ENCODE data around the gene MT1G. TPM values are rescaled to one million over a fixed set of nuclear protein-coding genes. Genes with fewer than 3 reads are reported as not detected.
A peak's percentile ranks its signal among the peaks of the same experiment; 100 is the strongest.

Gene MT1G
- total RNA-seq, 1 experiment from 2014 or later = not detected

DNA sequence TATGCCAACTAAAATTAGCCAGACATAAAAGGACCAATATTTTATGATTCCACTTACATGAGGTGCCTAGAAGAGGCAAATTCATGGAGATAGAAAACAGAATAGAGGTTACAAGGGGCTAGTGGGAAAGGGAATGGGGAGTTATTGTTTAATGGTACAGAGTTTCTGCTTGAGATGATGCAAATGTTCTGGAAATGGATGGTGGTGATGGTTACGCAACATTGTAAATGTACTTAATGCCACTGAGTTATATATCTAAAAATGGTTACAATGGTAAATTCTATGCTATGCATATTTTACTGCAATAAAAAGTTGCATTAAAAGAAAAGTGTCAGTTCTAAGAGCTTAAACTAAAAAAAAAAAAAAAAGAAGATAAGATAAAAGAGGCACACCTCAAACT, 32.3 kb upstream of the MT1G start:
- H3K4me3 Mint-ChIP-seq (ENCODE audit: unreplicated experiment) = no peak overlapping the region
- ChIA-PET POLR2A (interaction anchor here (0.7 to 4.2 kb wide), 8 partner anchors 17 to 153 kb away, joined by 3 to 75 read pairs (median 3); partner anchors contain the start of genes MT1E, MT1X and MT2A), CTCF (interaction anchor here (0.5 to 5.1 kb wide), 21 partner anchors 8 to 381 kb away, joined by 3 to 105 read pairs (median 4); partner anchors contain the start of genes BBS2 and MT1X)
- no TSS peak for BruUV-seq (replicated peaks)
- intact Hi-C loops (cut with micrococcal nuclease) = loop anchor here (2.0 kb wide), 1 partner anchor 49 kb away; the partner anchor contains the start of gene MT1B
- H3K27ac Mint-ChIP-seq (ENCODE audit: low read depth, unreplicated experiment) = peak overlapping the region; percentile 16
- no peaks in the 10 kb centered on the region for H3K9me3 Mint-ChIP-seq (ENCODE audit: unreplicated experiment)
- peaks cover 10% of the 10 kb centered on the region for H3K4me1 Mint-ChIP-seq (ENCODE audit: insufficient read depth, unreplicated experiment)
- H3K36me3 Mint-ChIP-seq (ENCODE audit: insufficient read depth, unreplicated experiment) = no peaks in the 10 kb centered on the region
- no peaks in the 10 kb centered on the region for H3K27me3 Mint-ChIP-seq (ENCODE audit: insufficient read depth, unreplicated experiment)
- TF ChIP-seq CTCF (IDR thresholded peaks at IDR 0.05; ENCODE audit: unreplicated experiment) = no peak
- peak; percentile 49 for DNase-seq (ENCODE audit: unreplicated experiment)

- intact Hi-C loops (cut with micrococcal nuclease) = no loop called here
- TF ChIP-seq CTCF (IDR thresholded peaks at IDR 0.05; ENCODE audit: unreplicated experiment) = no peak
- ChIA-PET CTCF (interaction anchor here (0.7 to 2.9 kb wide), 4 partner anchors 15 to 184 kb away, joined by 3 to 9 read pairs (median 3); partner anchors contain the start of gene MT1X), POLR2A (interaction anchor here (1.4 to 1.6 kb wide), 2 partner anchors 87 to 246 kb away, joined by 3 to 6 read pairs; partner anchors contain the start of genes NUDT21 and OGFOD1)
- no TSS peak for BruUV-seq (replicated peaks)
- H3K4me3 Mint-ChIP-seq (ENCODE audit: unreplicated experiment) = no peak overlapping the region
- no peaks in the 10 kb centered on the region for H3K36me3 Mint-ChIP-seq (ENCODE audit: insufficient read depth, unreplicated experiment)
- peaks cover 11% of the 10 kb centered on the region for H3K4me1 Mint-ChIP-seq (ENCODE audit: insufficient read depth, unreplicated experiment)
- no peaks in the 10 kb centered on the region for H3K9me3 Mint-ChIP-seq (ENCODE audit: unreplicated experiment)
- DNase-seq (ENCODE audit: unreplicated experiment) = no peak
- no peak overlapping the region for H3K27ac Mint-ChIP-seq (ENCODE audit: low read depth, unreplicated experiment)
- no peaks in the 10 kb centered on the region for H3K27me3 Mint-ChIP-seq (ENCODE audit: insufficient read depth, unreplicated experiment)
Observed at GRCh38 chr16:56697456-56698155, 29.7 kb upstream of the MT1G start.

DNA sequence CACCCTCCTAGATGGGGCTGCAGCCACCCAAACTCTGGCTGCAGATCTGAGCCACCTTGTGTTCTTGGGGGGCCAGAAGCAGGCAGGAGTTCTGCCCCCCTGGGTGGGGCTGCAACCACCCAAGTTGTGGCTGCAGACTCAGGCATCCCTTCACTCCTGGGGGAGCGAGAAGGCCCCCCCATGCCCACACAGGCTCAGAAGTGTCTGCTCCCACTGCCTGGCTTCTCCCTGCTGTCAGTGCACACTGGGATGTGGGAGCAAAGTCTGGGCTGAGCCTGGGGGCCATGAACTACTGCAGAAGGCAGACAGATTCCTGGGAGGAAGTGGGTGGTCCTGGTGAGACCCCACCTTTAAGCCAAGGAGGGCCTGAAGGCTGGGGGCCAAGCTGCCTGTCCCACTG, 27.4 kb upstream of the MT1G start:
- TF ChIP-seq CTCF (IDR thresholded peaks at IDR 0.05; ENCODE audit: unreplicated experiment) = no peak
- ChIA-PET POLR2A (interaction anchor here (0.6 to 3.1 kb wide), 6 partner anchors 10 to 202 kb away, joined by 3 to 14 read pairs (median 4); partner anchors contain the start of gene MT1X), CTCF (interaction anchor here (0.7 to 1.5 kb wide), 3 partner anchors 118 to 491 kb away, joined by 3 to 4 read pairs (median 3); partner anchors contain the start of genes PSME3IP1 and RSPRY1)
- no peak overlapping the region for H3K27ac Mint-ChIP-seq (ENCODE audit: low read depth, unreplicated experiment)
- intact Hi-C loops (cut with micrococcal nuclease) = no loop called here
- DNase-seq (ENCODE audit: unreplicated experiment) = no peak
- no peak overlapping the region for H3K4me3 Mint-ChIP-seq (ENCODE audit: unreplicated experiment)
- no TSS peak for BruUV-seq (replicated peaks)
- peaks cover 14% of the 10 kb centered on the region for H3K4me1 Mint-ChIP-seq (ENCODE audit: insufficient read depth, unreplicated experiment)
- no peaks in the 10 kb centered on the region for H3K27me3 Mint-ChIP-seq (ENCODE audit: insufficient read depth, unreplicated experiment)
- H3K9me3 Mint-ChIP-seq (ENCODE audit: unreplicated experiment) = no peaks in the 10 kb centered on the region
- peaks cover 6% of the 10 kb centered on the region for H3K36me3 Mint-ChIP-seq (ENCODE audit: insufficient read depth, unreplicated experiment)

- peaks cover 6% of the 10 kb centered on the region for H3K36me3 Mint-ChIP-seq (ENCODE audit: insufficient read depth, unreplicated experiment)
- H3K9me3 Mint-ChIP-seq (ENCODE audit: unreplicated experiment) = no peaks in the 10 kb centered on the region
- POLR2A ChIA-PET = interaction anchor here (0.6 to 4.4 kb wide), 6 partner anchors 9 to 199 kb away, joined by 3 to 27 read pairs (median 17); partner anchors contain the start of genes BBS2, MT1E, MT1X and MT2A
- H3K4me1 Mint-ChIP-seq (ENCODE audit: insufficient read depth, unreplicated experiment) = peaks cover 17% of the 10 kb centered on the region
- H3K4me3 Mint-ChIP-seq (ENCODE audit: unreplicated experiment) = no peak overlapping the region
- peak; percentile 96 for DNase-seq (ENCODE audit: unreplicated experiment)
- no peak for TF ChIP-seq CTCF (IDR thresholded peaks at IDR 0.05; ENCODE audit: unreplicated experiment)
- peak overlapping the region; percentile 73 for H3K27ac Mint-ChIP-seq (ENCODE audit: low read depth, unreplicated experiment)
- H3K27me3 Mint-ChIP-seq (ENCODE audit: insufficient read depth, unreplicated experiment) = no peaks in the 10 kb centered on the region
- no TSS peak for BruUV-seq (replicated peaks)
- CTCF ChIA-PET = interaction anchor here (0.6 to 2.4 kb wide), 2 partner anchors 10 to 88 kb away, joined by 3 to 10 read pairs; no protein-coding TSS in a partner anchor
- intact Hi-C loops (cut with micrococcal nuclease) = no loop called here
Observed at GRCh38 chr16:56691885-56692284, 24.0 kb upstream of the MT1G start.
